Hematopoietic multipotent progenitor cell treated with erythropoietin and hydrocortisone succinate and interleukin-3 and kit ligand, for 15 days (in vitro differentiated cells): Measurements from ENCODE around the gene ARHGAP6.
"Not testable (repeated sequence)": the region's sequence is repeated elsewhere in the genome, so short reads cannot be mapped to it uniquely, and the experiment has no call there.

ENCODE experiments used
- DNase-seq: peaks from one replicate; pipeline ENCODE4 v3.0.0-alpha.2; 2015; ENCODE audit warnings: low spot score

Gene ARHGAP6

GRCh38 chrX:11641349-11642065, 24.2 kb downstream of the ARHGAP6 start:
- no peak for DNase-seq

GRCh38 chrX:11640089-11640488, 25.6 kb downstream of the ARHGAP6 start:
- no peak for DNase-seq

- DNase-seq = no peak
These were observed 33.0 kb downstream of the ARHGAP6 start for GRCh38 chrX:11632732-11633131.

GRCh38 chrX:11629593-11630211, 36.0 kb downstream of the ARHGAP6 start:
- DNase-seq = no peak

- DNase-seq = no peak
These were observed 37.3 kb downstream of the ARHGAP6 start for GRCh38 chrX:11628399-11628798.

- no peak for DNase-seq
These were observed 39.4 kb downstream of the ARHGAP6 start for GRCh38 chrX:11626351-11626750.

- no peak for DNase-seq
These were observed 46.3 kb downstream of the ARHGAP6 start for GRCh38 chrX:11619441-11619840.

- not testable (repeated sequence) for DNase-seq
These were observed 51.5 kb downstream of the ARHGAP6 start for GRCh38 chrX:11614253-11614652.

GRCh38 chrX:11611965-11612364, 53.8 kb downstream of the ARHGAP6 start:
- no peak for DNase-seq

- no peak for DNase-seq
These were observed 54.6 kb downstream of the ARHGAP6 start for GRCh38 chrX:11611161-11611560.

- DNase-seq = no peak
These were observed 56.6 kb downstream of the ARHGAP6 start for GRCh38 chrX:11609109-11609508.

- no peak for DNase-seq
These were observed 59.3 kb downstream of the ARHGAP6 start for GRCh38 chrX:11606408-11606807.

GRCh38 chrX:11600578-11600977, 65.1 kb downstream of the ARHGAP6 start:
- no peak for DNase-seq

GRCh38 chrX:11597479-11597878, 68.2 kb downstream of the ARHGAP6 start:
- DNase-seq = no peak

- DNase-seq = no peak
These were observed 73.9 kb downstream of the ARHGAP6 start for GRCh38 chrX:11591723-11592346.

GRCh38 chrX:11589641-11590040, 76.1 kb downstream of the ARHGAP6 start:
- no peak for DNase-seq

GRCh38 chrX:11588097-11588496, 77.6 kb downstream of the ARHGAP6 start:
- DNase-seq = no peak

GRCh38 chrX:11585174-11585573, 80.5 kb downstream of the ARHGAP6 start:
- DNase-seq = no peak

GRCh38 chrX:11580789-11581188, 84.9 kb downstream of the ARHGAP6 start:
- DNase-seq = no peak

GRCh38 chrX:11579636-11580600, 85.8 kb downstream of the ARHGAP6 start:
- no peak for DNase-seq

GRCh38 chrX:11578301-11578700, 87.4 kb downstream of the ARHGAP6 start:
- DNase-seq = not testable (repeated sequence)

- DNase-seq = no peak
These were observed 88.1 kb downstream of the ARHGAP6 start for GRCh38 chrX:11577603-11578002.
